ENCODE data around the gene NAA50. TPM values are rescaled to one million over a fixed set of nuclear protein-coding genes. Genes with fewer than 3 reads are reported as not detected.

Gene NAA50
- total and polyA plus RNA-seq, 2 of the 13 experiments (the other 11 are each of a cell fraction or from before 2014, with no cell fraction given), result 30.2 to 233 TPM

DNA sequence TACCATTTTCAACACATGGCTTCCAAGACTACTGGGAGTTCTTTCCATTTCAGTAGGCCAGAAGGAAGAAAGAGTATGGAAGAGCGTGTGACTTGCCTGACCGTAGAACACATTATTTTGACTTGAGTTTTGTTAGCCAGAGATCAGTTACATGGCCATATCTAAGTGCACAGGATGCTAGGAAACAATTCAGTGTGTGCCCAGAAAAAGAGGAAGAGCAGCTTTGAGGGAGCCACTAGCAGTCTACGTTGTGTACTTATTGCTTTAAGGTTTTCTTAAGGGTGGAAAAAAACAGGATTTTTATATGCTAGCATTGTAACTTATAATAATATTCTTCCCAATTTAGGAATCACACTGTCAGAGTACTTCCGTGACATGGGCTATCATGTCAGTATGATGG is 48.5 kb upstream of the NAA50 start (continued):
- TF ChIP-seq, protein P1, sequence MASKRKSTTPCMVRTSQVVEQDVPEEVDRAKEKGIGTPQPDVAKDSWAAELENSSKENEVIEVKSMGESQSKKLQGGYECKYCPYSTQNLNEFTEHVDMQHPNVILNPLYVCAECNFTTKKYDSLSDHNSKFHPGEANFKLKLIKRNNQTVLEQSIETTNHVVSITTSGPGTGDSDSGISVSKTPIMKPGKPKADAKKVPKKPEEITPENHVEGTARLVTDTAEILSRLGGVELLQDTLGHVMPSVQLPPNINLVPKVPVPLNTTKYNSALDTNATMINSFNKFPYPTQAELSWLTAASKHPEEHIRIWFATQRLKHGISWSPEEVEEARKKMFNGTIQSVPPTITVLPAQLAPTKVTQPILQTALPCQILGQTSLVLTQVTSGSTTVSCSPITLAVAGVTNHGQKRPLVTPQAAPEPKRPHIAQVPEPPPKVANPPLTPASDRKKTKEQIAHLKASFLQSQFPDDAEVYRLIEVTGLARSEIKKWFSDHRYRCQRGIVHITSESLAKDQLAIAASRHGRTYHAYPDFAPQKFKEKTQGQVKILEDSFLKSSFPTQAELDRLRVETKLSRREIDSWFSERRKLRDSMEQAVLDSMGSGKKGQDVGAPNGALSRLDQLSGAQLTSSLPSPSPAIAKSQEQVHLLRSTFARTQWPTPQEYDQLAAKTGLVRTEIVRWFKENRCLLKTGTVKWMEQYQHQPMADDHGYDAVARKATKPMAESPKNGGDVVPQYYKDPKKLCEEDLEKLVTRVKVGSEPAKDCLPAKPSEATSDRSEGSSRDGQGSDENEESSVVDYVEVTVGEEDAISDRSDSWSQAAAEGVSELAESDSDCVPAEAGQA (IDR thresholded peaks at IDR 0.05; ENCODE audit: low read depth), result no peak
- TF ChIP-seq, protein P1 (CRISPR knock-in tag; IDR thresholded peaks at IDR 0.05; ENCODE audit: borderline replicate concordance), result no peak
- TF ChIP-seq, protein P2, sequence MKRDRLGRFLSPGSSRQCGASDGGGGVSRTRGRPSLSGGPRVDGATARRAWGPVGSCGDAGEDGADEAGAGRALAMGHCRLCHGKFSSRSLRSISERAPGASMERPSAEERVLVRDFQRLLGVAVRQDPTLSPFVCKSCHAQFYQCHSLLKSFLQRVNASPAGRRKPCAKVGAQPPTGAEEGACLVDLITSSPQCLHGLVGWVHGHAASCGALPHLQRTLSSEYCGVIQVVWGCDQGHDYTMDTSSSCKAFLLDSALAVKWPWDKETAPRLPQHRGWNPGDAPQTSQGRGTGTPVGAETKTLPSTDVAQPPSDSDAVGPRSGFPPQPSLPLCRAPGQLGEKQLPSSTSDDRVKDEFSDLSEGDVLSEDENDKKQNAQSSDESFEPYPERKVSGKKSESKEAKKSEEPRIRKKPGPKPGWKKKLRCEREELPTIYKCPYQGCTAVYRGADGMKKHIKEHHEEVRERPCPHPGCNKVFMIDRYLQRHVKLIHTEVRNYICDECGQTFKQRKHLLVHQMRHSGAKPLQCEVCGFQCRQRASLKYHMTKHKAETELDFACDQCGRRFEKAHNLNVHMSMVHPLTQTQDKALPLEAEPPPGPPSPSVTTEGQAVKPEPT (CRISPR knock-in tag; IDR thresholded peaks at IDR 0.05; ENCODE audit: low read depth), result no peak
- TF ChIP-seq ZMYM4 (CRISPR knock-in tag; IDR thresholded peaks at IDR 0.05) (no peak), GZF1 (CRISPR knock-in tag; IDR thresholded peaks at IDR 0.05) (no peak), ZNF331 (CRISPR knock-in tag; IDR thresholded peaks at IDR 0.05) (no peak)

All from HepG2 (cell line).